Adrenal gland (tissue), 5 donors: ENCODE measurements around the gene TMIGD2.

Experiments used
- POLR2A ChIP-seq, 2 donors: fragments of 450-650 bp; IDR thresholded peaks; one replicate each; pipeline ENCODE4 v1.6.1; 2017; ENCODE audit warnings: antibody characterized with exemption in 2 of 2, mild to moderate bottlenecking in 2 of 2, moderate library complexity in 1 of 2
- TF ChIP-seq, protein P1 (sequence below), 6 experiments: fragments of 450-650 bp in 4 of 6; fragments of 200-600 bp in 2 of 6; sonication (generic) in 1 of 6; IDR thresholded peaks; 1 replicate in 5 of 6; 2 replicates in 1 of 6; pipeline versions ENCODE4 v1.5.1 to v1.8.0; 2016 to 2021; ENCODE audit warnings: antibody characterized with exemption in 6 of 6, mild to moderate bottlenecking in 2 of 6, moderate library complexity in 1 of 6
- donor health status: DM: no; HTN: no; CAD: no.

DNA sequence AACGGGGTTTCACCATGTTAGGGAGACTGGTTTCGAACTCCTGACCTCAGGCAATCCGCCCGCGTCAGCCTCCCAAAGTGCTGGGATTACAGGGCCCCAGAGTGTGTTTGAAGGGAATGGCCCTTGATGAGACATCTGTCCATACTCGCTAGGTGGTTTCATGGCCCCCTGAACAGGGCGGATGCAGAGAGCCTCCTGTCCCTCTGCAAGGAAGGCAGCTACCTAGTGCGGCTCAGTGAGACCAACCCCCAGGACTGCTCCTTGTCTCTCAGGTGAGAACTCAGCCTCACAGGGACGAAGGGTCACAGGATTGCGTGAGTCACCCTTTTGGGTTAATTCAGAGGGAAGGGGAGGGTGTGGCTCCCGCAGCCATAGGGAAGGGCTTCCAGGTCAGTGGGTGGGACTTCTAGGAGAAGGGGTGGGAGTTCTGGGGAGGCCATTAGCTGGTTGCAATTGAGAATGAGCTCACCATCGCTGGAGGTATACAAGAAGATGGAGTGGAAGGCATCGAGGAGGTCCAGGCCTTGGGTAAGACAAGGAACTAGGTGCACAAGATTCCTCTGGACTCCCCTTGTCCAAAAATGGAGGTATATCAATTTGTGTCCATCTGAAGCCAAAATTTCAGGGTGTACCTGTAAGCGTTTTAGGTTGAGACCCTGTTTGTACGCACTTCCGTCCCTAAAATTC, 14.0 kb downstream of the TMIGD2 start:
- TF ChIP-seq, protein P1, sequence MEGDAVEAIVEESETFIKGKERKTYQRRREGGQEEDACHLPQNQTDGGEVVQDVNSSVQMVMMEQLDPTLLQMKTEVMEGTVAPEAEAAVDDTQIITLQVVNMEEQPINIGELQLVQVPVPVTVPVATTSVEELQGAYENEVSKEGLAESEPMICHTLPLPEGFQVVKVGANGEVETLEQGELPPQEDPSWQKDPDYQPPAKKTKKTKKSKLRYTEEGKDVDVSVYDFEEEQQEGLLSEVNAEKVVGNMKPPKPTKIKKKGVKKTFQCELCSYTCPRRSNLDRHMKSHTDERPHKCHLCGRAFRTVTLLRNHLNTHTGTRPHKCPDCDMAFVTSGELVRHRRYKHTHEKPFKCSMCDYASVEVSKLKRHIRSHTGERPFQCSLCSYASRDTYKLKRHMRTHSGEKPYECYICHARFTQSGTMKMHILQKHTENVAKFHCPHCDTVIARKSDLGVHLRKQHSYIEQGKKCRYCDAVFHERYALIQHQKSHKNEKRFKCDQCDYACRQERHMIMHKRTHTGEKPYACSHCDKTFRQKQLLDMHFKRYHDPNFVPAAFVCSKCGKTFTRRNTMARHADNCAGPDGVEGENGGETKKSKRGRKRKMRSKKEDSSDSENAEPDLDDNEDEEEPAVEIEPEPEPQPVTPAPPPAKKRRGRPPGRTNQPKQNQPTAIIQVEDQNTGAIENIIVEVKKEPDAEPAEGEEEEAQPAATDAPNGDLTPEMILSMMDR (IDR thresholded peaks at IDR 0.05) = no peak
- TF ChIP-seq POLR2A (IDR thresholded peaks at IDR 0.05) = no peak
